ENCODE measurements around the gene TTPAL.

Gene TTPAL

DNA sequence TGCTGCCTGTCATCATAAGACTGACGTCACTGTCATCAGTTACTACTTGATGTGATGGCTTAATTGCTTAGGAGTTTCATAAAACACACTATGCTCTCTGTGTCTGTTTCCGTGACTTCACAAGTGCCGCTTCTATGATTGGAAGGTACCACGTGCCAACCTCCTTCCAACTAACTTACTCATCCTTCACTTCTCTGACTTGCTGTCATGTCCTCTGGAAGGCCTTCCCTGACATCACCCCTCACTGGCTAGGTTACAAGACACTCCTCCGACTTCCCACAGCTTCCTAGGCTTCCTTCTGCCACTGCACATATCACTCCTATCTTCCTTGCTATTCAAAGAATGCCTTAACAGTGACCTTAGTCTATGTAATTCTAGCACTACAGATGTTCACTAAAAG is 25.8 kb downstream of the TTPAL start:
- Histone ChIP-seq H3K4me3 (replicated peaks; ENCODE audit: insufficient read depth, low read length) (no peak overlapping the region), H3K27me3 (ENCODE audit: insufficient read depth, poor library complexity, severe bottlenecking) (no peaks in the 10 kb centered on the region), H3K27ac (replicated peaks) (no peak overlapping the region)
- DNase-seq (ENCODE audit: low read depth in 1 of 2, low spot score in 1 of 2), result no peak
- no peak for TF ChIP-seq GABPA (IDR thresholded peaks at IDR 0.05; ENCODE audit: low read depth)
- TF ChIP-seq, protein P1, sequence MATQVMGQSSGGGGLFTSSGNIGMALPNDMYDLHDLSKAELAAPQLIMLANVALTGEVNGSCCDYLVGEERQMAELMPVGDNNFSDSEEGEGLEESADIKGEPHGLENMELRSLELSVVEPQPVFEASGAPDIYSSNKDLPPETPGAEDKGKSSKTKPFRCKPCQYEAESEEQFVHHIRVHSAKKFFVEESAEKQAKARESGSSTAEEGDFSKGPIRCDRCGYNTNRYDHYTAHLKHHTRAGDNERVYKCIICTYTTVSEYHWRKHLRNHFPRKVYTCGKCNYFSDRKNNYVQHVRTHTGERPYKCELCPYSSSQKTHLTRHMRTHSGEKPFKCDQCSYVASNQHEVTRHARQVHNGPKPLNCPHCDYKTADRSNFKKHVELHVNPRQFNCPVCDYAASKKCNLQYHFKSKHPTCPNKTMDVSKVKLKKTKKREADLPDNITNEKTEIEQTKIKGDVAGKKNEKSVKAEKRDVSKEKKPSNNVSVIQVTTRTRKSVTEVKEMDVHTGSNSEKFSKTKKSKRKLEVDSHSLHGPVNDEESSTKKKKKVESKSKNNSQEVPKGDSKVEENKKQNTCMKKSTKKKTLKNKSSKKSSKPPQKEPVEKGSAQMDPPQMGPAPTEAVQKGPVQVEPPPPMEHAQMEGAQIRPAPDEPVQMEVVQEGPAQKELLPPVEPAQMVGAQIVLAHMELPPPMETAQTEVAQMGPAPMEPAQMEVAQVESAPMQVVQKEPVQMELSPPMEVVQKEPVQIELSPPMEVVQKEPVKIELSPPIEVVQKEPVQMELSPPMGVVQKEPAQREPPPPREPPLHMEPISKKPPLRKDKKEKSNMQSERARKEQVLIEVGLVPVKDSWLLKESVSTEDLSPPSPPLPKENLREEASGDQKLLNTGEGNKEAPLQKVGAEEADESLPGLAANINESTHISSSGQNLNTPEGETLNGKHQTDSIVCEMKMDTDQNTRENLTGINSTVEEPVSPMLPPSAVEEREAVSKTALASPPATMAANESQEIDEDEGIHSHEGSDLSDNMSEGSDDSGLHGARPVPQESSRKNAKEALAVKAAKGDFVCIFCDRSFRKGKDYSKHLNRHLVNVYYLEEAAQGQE (IDR thresholded peaks at IDR 0.05; ENCODE audit: insufficient replicate concordance, low read depth), result no peak
- no peak for TF ChIP-seq SPI1 (IDR thresholded peaks at IDR 0.05; ENCODE audit: borderline replicate concordance, low read depth)
- no peak for TF ChIP-seq POLR2AphosphoS5 (IDR thresholded peaks at IDR 0.05; ENCODE audit: low read depth)
- TF ChIP-seq, protein P2, sequence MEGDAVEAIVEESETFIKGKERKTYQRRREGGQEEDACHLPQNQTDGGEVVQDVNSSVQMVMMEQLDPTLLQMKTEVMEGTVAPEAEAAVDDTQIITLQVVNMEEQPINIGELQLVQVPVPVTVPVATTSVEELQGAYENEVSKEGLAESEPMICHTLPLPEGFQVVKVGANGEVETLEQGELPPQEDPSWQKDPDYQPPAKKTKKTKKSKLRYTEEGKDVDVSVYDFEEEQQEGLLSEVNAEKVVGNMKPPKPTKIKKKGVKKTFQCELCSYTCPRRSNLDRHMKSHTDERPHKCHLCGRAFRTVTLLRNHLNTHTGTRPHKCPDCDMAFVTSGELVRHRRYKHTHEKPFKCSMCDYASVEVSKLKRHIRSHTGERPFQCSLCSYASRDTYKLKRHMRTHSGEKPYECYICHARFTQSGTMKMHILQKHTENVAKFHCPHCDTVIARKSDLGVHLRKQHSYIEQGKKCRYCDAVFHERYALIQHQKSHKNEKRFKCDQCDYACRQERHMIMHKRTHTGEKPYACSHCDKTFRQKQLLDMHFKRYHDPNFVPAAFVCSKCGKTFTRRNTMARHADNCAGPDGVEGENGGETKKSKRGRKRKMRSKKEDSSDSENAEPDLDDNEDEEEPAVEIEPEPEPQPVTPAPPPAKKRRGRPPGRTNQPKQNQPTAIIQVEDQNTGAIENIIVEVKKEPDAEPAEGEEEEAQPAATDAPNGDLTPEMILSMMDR (IDR thresholded peaks at IDR 0.05; ENCODE audit: insufficient read depth, low read length), result no peak

DNA sequence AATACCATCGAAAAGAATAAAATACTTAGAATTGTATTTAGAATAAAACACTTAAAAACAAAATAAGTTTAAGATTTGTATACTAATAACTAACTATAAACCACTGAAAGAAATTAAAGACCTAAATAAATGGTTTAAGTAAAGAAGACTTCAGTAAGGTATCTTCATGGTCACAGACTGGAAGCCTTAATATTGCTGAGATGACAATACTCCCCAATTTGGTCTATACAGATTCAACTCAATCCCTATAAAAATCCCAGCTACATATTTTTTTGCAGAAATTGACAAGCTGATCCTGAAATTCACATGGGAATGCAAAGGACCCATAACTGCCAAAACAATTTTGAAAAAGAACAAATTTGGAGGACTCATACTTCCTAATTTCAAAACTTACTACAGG is 27.3 kb downstream of the TTPAL start:
- Histone ChIP-seq H3K27ac (replicated peaks) (no peak overlapping the region), H3K4me3 (replicated peaks; ENCODE audit: insufficient read depth, low read length) (no peak overlapping the region), H3K27me3 (ENCODE audit: insufficient read depth, poor library complexity, severe bottlenecking) (no peaks in the 10 kb centered on the region)
- TF ChIP-seq, protein P1 (IDR thresholded peaks at IDR 0.05; ENCODE audit: insufficient replicate concordance, low read depth), result no peak
- TF ChIP-seq GABPA (IDR thresholded peaks at IDR 0.05; ENCODE audit: low read depth) (no peak), SPI1 (IDR thresholded peaks at IDR 0.05; ENCODE audit: borderline replicate concordance, low read depth) (no peak), POLR2AphosphoS5 (IDR thresholded peaks at IDR 0.05; ENCODE audit: low read depth) (no peak)
- TF ChIP-seq, protein P2 (IDR thresholded peaks at IDR 0.05; ENCODE audit: insufficient read depth, low read length), result no peak
- DNase-seq (ENCODE audit: low read depth in 1 of 2, low spot score in 1 of 2), result no peak

DNA sequence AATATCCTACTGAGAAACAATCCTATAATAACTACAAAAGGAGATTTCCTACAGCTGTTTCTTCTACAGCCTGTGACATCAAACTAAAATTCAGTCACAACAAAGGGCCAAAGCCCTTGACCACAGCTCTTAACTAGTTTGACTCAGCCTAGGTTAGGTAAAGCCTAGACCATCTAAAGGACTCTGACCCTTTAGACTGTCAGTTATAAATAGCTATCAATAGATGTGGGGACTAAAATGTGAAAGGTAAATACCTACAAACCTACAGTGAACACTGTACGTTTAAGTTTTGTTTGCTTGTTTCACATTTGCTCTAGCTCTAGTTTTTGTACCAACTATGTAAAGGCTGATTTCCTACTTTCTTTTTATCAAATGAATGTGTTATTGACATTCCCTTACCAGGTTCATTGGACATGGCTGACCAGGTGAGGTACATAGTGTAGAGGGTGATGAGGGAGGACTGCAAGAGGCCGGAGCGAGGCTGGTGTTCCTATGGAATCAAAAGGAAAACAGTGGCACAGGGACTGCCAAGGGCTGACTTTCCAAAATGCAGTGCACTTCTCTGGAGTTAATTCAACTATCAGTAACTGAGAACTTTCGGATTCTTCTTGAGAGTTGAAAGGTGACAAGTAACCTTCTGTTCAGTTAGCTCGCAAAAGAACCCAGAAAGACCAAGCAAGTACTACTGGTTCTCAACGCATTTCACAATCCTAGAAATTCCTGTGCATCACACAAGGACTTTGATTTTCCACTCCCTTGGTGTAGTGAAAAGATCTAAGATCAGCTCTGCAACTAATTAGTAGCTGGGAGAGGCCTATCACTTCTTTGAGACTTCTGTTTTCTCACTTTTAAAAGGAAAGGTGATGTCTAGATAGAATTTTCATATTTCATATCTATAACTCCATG is 29.0 kb downstream of the TTPAL start:
- DNase-seq (ENCODE audit: low read depth in 1 of 2, low spot score in 1 of 2), result no peak
- TF ChIP-seq GABPA (IDR thresholded peaks at IDR 0.05; ENCODE audit: low read depth), result no peak
- TF ChIP-seq POLR2AphosphoS5 (IDR thresholded peaks at IDR 0.05; ENCODE audit: low read depth), result no peak
- TF ChIP-seq, protein P2 (IDR thresholded peaks at IDR 0.05; ENCODE audit: insufficient read depth, low read length), result no peak
- no peak for TF ChIP-seq SPI1 (IDR thresholded peaks at IDR 0.05; ENCODE audit: borderline replicate concordance, low read depth)
- TF ChIP-seq, protein P1 (IDR thresholded peaks at IDR 0.05; ENCODE audit: insufficient replicate concordance, low read depth), result no peak
- H3K27ac ChIP-seq (replicated peaks), result no peak overlapping the region
- no peaks in the 10 kb centered on the region for H3K27me3 ChIP-seq (ENCODE audit: insufficient read depth, poor library complexity, severe bottlenecking)
- no peak overlapping the region for H3K4me3 ChIP-seq (replicated peaks; ENCODE audit: insufficient read depth, low read length)

Measured in HL-60 (cell line).